ENCODE data around the gene MAP4K5. TPM values are rescaled to one million over a fixed set of nuclear protein-coding genes. Genes with fewer than 3 reads are reported as not detected.

The MAP4K5 gene
- total RNA-seq, 1 experiment from 2014 or later = 33.1 TPM

DNA sequence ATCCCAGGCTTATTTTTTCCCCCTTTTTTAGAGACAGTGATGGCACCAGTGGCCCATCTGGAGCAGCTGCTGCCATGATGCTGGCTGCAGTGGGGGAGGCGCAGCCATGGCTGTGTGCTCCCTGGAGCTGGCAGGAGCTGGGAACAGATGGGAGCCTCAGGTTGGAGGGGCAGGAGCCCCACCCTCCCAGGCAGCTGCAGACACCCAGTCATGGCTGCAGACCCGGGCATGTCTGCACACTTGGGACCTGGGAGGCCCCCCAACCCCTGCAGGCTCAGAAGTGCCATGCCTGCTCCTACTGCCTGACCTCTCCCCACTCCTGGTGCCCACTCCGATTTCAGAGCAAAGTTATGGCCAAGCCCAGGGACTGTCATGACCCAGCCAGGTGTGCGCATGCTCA lies 160.8 kb downstream of the MAP4K5 start:
- no peaks in the 10 kb centered on the region for H3K4me1 ChIP-seq (ENCODE audit: control insufficient read depth, insufficient read depth, low read length)
- intact Hi-C loops (cut with micrococcal nuclease; ENCODE audit: unreplicated experiment) (no loop called here), in situ Hi-C loops (cut with HindIII; ENCODE audit: low pct_unique_long_range_greater_than_20kb, low sequenced_read_pairs) (no loop called here)
- H3K27me3 ChIP-seq (ENCODE audit: control insufficient read depth, insufficient read depth, low read length) = no peaks in the 10 kb centered on the region
- ChIA-PET CTCF (no interaction called here), POLR2A (no interaction called here)
- DNase-seq (ENCODE audit: low read depth, low spot score) (no peak), ATAC-seq (no peak)
- H3K4me3 ChIP-seq (ENCODE audit: low read depth in 2 of 2, low read length in 2 of 2) = no peak overlapping the region
- H3K36me3 ChIP-seq (ENCODE audit: control insufficient read depth, insufficient read depth, low read length) = no peaks in the 10 kb centered on the region
- H3K27ac ChIP-seq (ENCODE audit: low read length) = no peak overlapping the region
- H3K9me3 ChIP-seq (ENCODE audit: control insufficient read depth, insufficient read depth, low read depth, low read length) = no peaks in the 10 kb centered on the region
- TF ChIP-seq TCF7L2 (IDR thresholded peaks at IDR 0.05; ENCODE audit: low read depth, low read length) (no peak), POLR2AphosphoS5 (IDR thresholded peaks at IDR 0.05; ENCODE audit: low read depth, low read length) (no peak), SIN3A (IDR thresholded peaks at IDR 0.05; ENCODE audit: borderline replicate concordance, insufficient read depth, low read depth, low read length) (no peak)
- TF ChIP-seq, protein P1, sequence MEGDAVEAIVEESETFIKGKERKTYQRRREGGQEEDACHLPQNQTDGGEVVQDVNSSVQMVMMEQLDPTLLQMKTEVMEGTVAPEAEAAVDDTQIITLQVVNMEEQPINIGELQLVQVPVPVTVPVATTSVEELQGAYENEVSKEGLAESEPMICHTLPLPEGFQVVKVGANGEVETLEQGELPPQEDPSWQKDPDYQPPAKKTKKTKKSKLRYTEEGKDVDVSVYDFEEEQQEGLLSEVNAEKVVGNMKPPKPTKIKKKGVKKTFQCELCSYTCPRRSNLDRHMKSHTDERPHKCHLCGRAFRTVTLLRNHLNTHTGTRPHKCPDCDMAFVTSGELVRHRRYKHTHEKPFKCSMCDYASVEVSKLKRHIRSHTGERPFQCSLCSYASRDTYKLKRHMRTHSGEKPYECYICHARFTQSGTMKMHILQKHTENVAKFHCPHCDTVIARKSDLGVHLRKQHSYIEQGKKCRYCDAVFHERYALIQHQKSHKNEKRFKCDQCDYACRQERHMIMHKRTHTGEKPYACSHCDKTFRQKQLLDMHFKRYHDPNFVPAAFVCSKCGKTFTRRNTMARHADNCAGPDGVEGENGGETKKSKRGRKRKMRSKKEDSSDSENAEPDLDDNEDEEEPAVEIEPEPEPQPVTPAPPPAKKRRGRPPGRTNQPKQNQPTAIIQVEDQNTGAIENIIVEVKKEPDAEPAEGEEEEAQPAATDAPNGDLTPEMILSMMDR (IDR thresholded peaks at IDR 0.05) = no peak
- TF ChIP-seq, protein P2, sequence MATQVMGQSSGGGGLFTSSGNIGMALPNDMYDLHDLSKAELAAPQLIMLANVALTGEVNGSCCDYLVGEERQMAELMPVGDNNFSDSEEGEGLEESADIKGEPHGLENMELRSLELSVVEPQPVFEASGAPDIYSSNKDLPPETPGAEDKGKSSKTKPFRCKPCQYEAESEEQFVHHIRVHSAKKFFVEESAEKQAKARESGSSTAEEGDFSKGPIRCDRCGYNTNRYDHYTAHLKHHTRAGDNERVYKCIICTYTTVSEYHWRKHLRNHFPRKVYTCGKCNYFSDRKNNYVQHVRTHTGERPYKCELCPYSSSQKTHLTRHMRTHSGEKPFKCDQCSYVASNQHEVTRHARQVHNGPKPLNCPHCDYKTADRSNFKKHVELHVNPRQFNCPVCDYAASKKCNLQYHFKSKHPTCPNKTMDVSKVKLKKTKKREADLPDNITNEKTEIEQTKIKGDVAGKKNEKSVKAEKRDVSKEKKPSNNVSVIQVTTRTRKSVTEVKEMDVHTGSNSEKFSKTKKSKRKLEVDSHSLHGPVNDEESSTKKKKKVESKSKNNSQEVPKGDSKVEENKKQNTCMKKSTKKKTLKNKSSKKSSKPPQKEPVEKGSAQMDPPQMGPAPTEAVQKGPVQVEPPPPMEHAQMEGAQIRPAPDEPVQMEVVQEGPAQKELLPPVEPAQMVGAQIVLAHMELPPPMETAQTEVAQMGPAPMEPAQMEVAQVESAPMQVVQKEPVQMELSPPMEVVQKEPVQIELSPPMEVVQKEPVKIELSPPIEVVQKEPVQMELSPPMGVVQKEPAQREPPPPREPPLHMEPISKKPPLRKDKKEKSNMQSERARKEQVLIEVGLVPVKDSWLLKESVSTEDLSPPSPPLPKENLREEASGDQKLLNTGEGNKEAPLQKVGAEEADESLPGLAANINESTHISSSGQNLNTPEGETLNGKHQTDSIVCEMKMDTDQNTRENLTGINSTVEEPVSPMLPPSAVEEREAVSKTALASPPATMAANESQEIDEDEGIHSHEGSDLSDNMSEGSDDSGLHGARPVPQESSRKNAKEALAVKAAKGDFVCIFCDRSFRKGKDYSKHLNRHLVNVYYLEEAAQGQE (IDR thresholded peaks at IDR 0.05; ENCODE audit: insufficient read depth in 1 of 2, low read depth in 2 of 2, low read length in 1 of 2) = no peak
- no TSS peak for BruUV-seq (replicated peaks)

Other genes with a start within 250 kb of the MAP4K5 start
- gene L2HGDH, start 220.3 kb downstream of the MAP4K5 start, total RNA-seq (2021; ENCODE audit: unreplicated experiment) = 15.0 TPM
- gene DMAC2L, start 220.2 kb downstream of the MAP4K5 start, total RNA-seq (2021; ENCODE audit: unreplicated experiment) = 14.0 TPM
- 5.8 TPM for gene CDKL1, start 135.7 kb downstream of the MAP4K5 start, total RNA-seq (2021; ENCODE audit: unreplicated experiment)
- gene ATL1, start 27.6 kb upstream of the MAP4K5 start, total RNA-seq (2021; ENCODE audit: unreplicated experiment) = 1.5 TPM
- gene SAV1, start 135.7 kb upstream of the MAP4K5 start, total RNA-seq (2021; ENCODE audit: unreplicated experiment) = 13.2 TPM

All from Panc1 (cell line).